Measurements from ENCODE around the gene SUSD6. TPM values are rescaled to one million over a fixed set of nuclear protein-coding genes. Genes with fewer than 3 reads are reported as not detected.

SUSD6 gene
- total and polyA plus RNA-seq, 9 of the 15 experiments (the other 6 are each of a cell fraction or from before 2014, with no cell fraction given), result 2.9 to 20.7 (median 5.6) TPM

DNA sequence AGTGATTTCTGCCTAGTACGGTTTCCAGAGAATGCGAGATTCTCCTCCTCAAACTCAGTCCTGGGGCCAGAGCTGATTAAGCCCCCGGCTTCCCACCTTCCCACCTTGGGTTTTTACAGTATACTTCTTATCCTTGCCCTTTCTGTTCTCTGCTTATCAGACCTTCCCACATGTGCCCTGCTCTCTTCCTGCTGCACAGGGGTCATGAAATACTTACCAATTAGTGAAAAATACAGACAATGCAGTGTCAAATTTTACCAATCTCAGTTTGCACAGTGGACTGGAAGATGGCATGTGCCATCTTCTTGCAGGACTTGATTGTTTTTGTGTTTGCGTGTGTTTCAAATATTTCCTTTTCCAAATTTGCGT is 14.7 kb downstream of the SUSD6 start (continued):
- TF ChIP-seq, protein P1, sequence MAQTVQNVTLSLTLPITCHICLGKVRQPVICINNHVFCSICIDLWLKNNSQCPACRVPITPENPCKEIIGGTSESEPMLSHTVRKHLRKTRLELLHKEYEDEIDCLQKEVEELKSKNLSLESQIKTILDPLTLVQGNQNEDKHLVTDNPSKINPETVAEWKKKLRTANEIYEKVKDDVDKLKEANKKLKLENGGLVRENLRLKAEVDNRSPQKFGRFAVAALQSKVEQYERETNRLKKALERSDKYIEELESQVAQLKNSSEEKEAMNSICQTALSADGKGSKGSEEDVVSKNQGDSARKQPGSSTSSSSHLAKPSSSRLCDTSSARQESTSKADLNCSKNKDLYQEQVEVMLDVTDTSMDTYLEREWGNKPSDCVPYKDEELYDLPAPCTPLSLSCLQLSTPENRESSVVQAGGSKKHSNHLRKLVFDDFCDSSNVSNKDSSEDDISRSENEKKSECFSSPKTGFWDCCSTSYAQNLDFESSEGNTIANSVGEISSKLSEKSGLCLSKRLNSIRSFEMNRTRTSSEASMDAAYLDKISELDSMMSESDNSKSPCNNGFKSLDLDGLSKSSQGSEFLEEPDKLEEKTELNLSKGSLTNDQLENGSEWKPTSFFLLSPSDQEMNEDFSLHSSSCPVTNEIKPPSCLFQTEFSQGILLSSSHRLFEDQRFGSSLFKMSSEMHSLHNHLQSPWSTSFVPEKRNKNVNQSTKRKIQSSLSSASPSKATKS (CRISPR knock-in tag; IDR thresholded peaks at IDR 0.05), result no peak
- TF ChIP-seq LEF1 (IDR thresholded peaks at IDR 0.05) (0 out of 2 replicates have a peak, but pooled peaks have one; percentile 26), CBFA2T2 (conservative IDR thresholded peaks at IDR 0.05) (peak; percentile 78), ZNF79 (CRISPR knock-in tag; IDR thresholded peaks at IDR 0.05; ENCODE audit: low read depth) (no peak), SETDB1 (IDR thresholded peaks at IDR 0.05; ENCODE audit: low read length) (no peak), EP300 (IDR thresholded peaks at IDR 0.05; ENCODE audit: low read length) (peak; percentile 73; the same call in 1 of the 2 replicates), HDAC1 (IDR thresholded peaks at IDR 0.05) (peak in 1 of 2 experiments; percentile 39; a peak in 1 of 4 replicates), TAL1 (IDR thresholded peaks at IDR 0.05) (peak; percentile 76), KDM5B (IDR thresholded peaks at IDR 0.05; ENCODE audit: insufficient replicate concordance, low read depth, low read length) (no peak), CBX3 (IDR thresholded peaks at IDR 0.05; ENCODE audit: borderline replicate concordance in 1 of 2, low read length in 2 of 2) (no peak), BDP1 (IDR thresholded peaks at IDR 0.05; ENCODE audit: insufficient read depth, insufficient read length) (no peak), SMAD3 (CRISPR knock-in tag; conservative IDR thresholded peaks at IDR 0.05) (no peak)
- TF ChIP-seq, protein P2, sequence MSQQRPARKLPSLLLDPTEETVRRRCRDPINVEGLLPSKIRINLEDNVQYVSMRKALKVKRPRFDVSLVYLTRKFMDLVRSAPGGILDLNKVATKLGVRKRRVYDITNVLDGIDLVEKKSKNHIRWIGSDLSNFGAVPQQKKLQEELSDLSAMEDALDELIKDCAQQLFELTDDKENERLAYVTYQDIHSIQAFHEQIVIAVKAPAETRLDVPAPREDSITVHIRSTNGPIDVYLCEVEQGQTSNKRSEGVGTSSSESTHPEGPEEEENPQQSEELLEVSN (IDR thresholded peaks at IDR 0.05; ENCODE audit: borderline replicate concordance in 1 of 2, extremely low read depth in 1 of 2, insufficient read depth in 1 of 2, insufficient read length in 1 of 2, low read depth in 1 of 2, low read length in 1 of 2, poor library complexity in 1 of 2, severe bottlenecking in 1 of 2), result peak in 1 of 2 experiments; percentile 3
- TF ChIP-seq, protein P3, sequence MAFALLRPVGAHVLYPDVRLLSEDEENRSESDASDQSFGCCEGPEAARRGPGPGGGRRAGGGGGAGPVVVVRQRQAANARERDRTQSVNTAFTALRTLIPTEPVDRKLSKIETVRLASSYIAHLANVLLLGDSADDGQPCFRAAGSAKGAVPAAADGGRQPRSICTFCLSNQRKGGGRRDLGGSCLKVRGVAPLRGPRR (CRISPR knock-in tag; IDR thresholded peaks at IDR 0.05), result no peak
- TF ChIP-seq, protein P4, sequence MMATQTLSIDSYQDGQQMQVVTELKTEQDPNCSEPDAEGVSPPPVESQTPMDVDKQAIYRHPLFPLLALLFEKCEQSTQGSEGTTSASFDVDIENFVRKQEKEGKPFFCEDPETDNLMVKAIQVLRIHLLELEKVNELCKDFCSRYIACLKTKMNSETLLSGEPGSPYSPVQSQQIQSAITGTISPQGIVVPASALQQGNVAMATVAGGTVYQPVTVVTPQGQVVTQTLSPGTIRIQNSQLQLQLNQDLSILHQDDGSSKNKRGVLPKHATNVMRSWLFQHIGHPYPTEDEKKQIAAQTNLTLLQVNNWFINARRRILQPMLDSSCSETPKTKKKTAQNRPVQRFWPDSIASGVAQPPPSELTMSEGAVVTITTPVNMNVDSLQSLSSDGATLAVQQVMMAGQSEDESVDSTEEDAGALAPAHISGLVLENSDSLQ (IDR thresholded peaks at IDR 0.05), result no peak
